IPS-18a (cell line): ENCODE measurements around the gene SULT1A4.
"Not testable (repeated sequence)": the region's sequence is repeated elsewhere in the genome, so short reads cannot be mapped to it uniquely, and the experiment has no call there.

ENCODE experiments used
- H3K27ac ChIP-seq: one replicate; pipeline ENCODE4 v1.5.1; 2013; ENCODE audit warnings: low read length
- H3K27me3 ChIP-seq: one replicate; pipeline ENCODE4 v1.6.1; 2013; ENCODE audit warnings: mild to moderate bottlenecking, low read length; ENCODE audit not compliant: control insufficient read depth, insufficient read depth
- H3K36me3 ChIP-seq: one replicate; pipeline ENCODE4 v1.6.1; 2013; ENCODE audit warnings: low read depth, low read length; ENCODE audit not compliant: control insufficient read depth
- H3K4me1 ChIP-seq: one replicate; pipeline ENCODE4 v1.6.1; 2013; ENCODE audit warnings: low read depth, low read length; ENCODE audit not compliant: control insufficient read depth
- H3K4me3 ChIP-seq: one replicate; pipeline ENCODE4 v1.5.1; 2013; ENCODE audit warnings: low read length
- H3K9ac ChIP-seq: one replicate; pipeline ENCODE4 v1.6.1; 2013; ENCODE audit warnings: mild to moderate bottlenecking, low read length, moderate library complexity
- H3K9me3 ChIP-seq: one replicate; pipeline ENCODE4 v1.6.1; 2013; ENCODE audit warnings: low read depth, low read length; ENCODE audit not compliant: control insufficient read depth

SULT1A4 gene

GRCh38 chr16:29459706-29460646 lies at the start of gene SULT1A4:
SULT1A4 (plus strand) TSS chr16:29459913; CDS start chr16:29461386, 1,473 bp downstream.
- H3K4me3 ChIP-seq, H3K9me3 ChIP-seq, H3K9ac ChIP-seq, H3K36me3 ChIP-seq, H3K27me3 ChIP-seq, H3K4me1 ChIP-seq, H3K27ac ChIP-seq: not testable (repeated sequence)

- not testable (repeated sequence) for H3K9me3 ChIP-seq, H3K27me3 ChIP-seq, H3K4me1 ChIP-seq, H3K27ac ChIP-seq, H3K4me3 ChIP-seq, H3K36me3 ChIP-seq, H3K9ac ChIP-seq
Observed at GRCh38 chr16:29423587-29423986, 36.1 kb upstream of the SULT1A4 start.

GRCh38 chr16:29425390-29425789 lies 34.3 kb upstream of the SULT1A4 start:
- H3K27ac ChIP-seq, H3K4me3 ChIP-seq, H3K9ac ChIP-seq, H3K9me3 ChIP-seq, H3K36me3 ChIP-seq, H3K4me1 ChIP-seq, H3K27me3 ChIP-seq: not testable (repeated sequence)

GRCh38 chr16:29453754-29454153 lies 6.0 kb upstream of the SULT1A4 start:
- H3K4me1 ChIP-seq, H3K9ac ChIP-seq, H3K4me3 ChIP-seq, H3K36me3 ChIP-seq, H3K27ac ChIP-seq, H3K9me3 ChIP-seq, H3K27me3 ChIP-seq: not testable (repeated sequence)

GRCh38 chr16:29454269-29454668 lies 5.4 kb upstream of the SULT1A4 start, which contains the start of the genes BOLA2 and SLX1B:
BOLA2 (minus strand) TSS chr16:29454351; CDS start chr16:29454253, 98 bp downstream.
SLX1B (plus strand) TSS chr16:29454533.
- H3K36me3 ChIP-seq, H3K9ac ChIP-seq, H3K4me3 ChIP-seq, H3K9me3 ChIP-seq, H3K27ac ChIP-seq, H3K4me1 ChIP-seq, H3K27me3 ChIP-seq: not testable (repeated sequence)

GRCh38 chr16:29454828-29455227 lies 4.9 kb upstream of the SULT1A4 start:
- H3K9ac ChIP-seq, H3K4me3 ChIP-seq, H3K9me3 ChIP-seq: not testable (repeated sequence)

GRCh38 chr16:29457660-29458059 lies 2.1 kb upstream of the SULT1A4 start:
- not testable (repeated sequence) for H3K4me1 ChIP-seq, H3K36me3 ChIP-seq, H3K9ac ChIP-seq, H3K4me3 ChIP-seq, H3K27me3 ChIP-seq, H3K9me3 ChIP-seq, H3K27ac ChIP-seq

More at GRCh38 chr16:29454828-29455227, 4.9 kb upstream of the SULT1A4 start:
- H3K4me1 ChIP-seq, H3K27ac ChIP-seq, H3K36me3 ChIP-seq, H3K27me3 ChIP-seq: not testable (repeated sequence)

GRCh38 chr16:29460647-29461030 lies 926 bp downstream of the SULT1A4 start:
- not testable (repeated sequence) for H3K36me3 ChIP-seq, H3K4me1 ChIP-seq, H3K27ac ChIP-seq, H3K9ac ChIP-seq, H3K9me3 ChIP-seq, H3K4me3 ChIP-seq, H3K27me3 ChIP-seq

- H3K27me3 ChIP-seq, H3K9me3 ChIP-seq, H3K4me3 ChIP-seq, H3K36me3 ChIP-seq, H3K9ac ChIP-seq, H3K4me1 ChIP-seq, H3K27ac ChIP-seq: not testable (repeated sequence)
Observed at GRCh38 chr16:29465985-29466824, 6.5 kb downstream of the SULT1A4 start.

- H3K27me3 ChIP-seq, H3K27ac ChIP-seq, H3K4me1 ChIP-seq, H3K4me3 ChIP-seq, H3K36me3 ChIP-seq, H3K9ac ChIP-seq, H3K9me3 ChIP-seq: not testable (repeated sequence)
Observed at GRCh38 chr16:29466904-29467303, 7.2 kb downstream of the SULT1A4 start.

GRCh38 chr16:29467654-29468366 lies 8.1 kb downstream of the SULT1A4 start:
- H3K36me3 ChIP-seq, H3K27me3 ChIP-seq, H3K9ac ChIP-seq, H3K4me1 ChIP-seq, H3K4me3 ChIP-seq, H3K27ac ChIP-seq, H3K9me3 ChIP-seq: not testable (repeated sequence)
